Natural killer cell (primary cell): ENCODE data around the gene TRIM24. TPM values are rescaled to one million over a fixed set of nuclear protein-coding genes. Genes with fewer than 3 reads are reported as not detected.

Experiments used
- ATAC-seq, 3 donors: fragments of 150-1000 bp in 2 of 3; fragments of 200-7000 bp in 1 of 3; cut with Tn5 transposase; 1 replicate in 1 of 3; 2 replicates in 2 of 3; pipeline ENCODE4 v1.10.0; 2021; ENCODE audit warnings: mild to moderate bottlenecking in 2 of 3, moderate library complexity in 2 of 3
- DNase-seq, 2 donors: peaks; one replicate each; pipeline versions ENCODE4 v3.0.0 to v3.0.0-alpha.2; 2013 to 2021; ENCODE audit warnings: mixed read lengths in 1 of 2
- H3K27ac ChIP-seq: one replicate; pipeline ENCODE4 v1.5.1; 2013; ENCODE audit warnings: mild to moderate bottlenecking, low read length
- H3K27me3 ChIP-seq: one replicate; pipeline ENCODE4 v1.6.1; 2013; ENCODE audit warnings: low read length; ENCODE audit not compliant: control insufficient read depth, insufficient read depth
- H3K36me3 ChIP-seq: one replicate; pipeline ENCODE4 v1.6.1; 2013; ENCODE audit warnings: low read length; ENCODE audit not compliant: control insufficient read depth, insufficient read depth
- H3K4me1 ChIP-seq: one replicate; pipeline ENCODE4 v1.6.1; 2013; ENCODE audit warnings: low read length; ENCODE audit not compliant: control insufficient read depth, insufficient read depth
- H3K4me3 ChIP-seq: one replicate; pipeline ENCODE4 v1.5.1; 2013; ENCODE audit warnings: low read length
- H3K9me3 ChIP-seq: one replicate; pipeline ENCODE4 v1.6.1; 2013; ENCODE audit warnings: low read length; ENCODE audit not compliant: control insufficient read depth, insufficient read depth
- H3K27ac Mint-ChIP-seq, 2 donors: one replicate each; pipeline ENCODE4 v1.8.0; 2022; ENCODE audit warnings: mild to moderate bottlenecking in 2 of 2, mixed read lengths in 2 of 2, moderate library complexity in 1 of 2
- H3K27me3 Mint-ChIP-seq, 2 donors: one replicate each; pipeline ENCODE4 v1.8.0; 2022; ENCODE audit warnings: low read depth in 2 of 2, mixed read lengths in 2 of 2
- H3K36me3 Mint-ChIP-seq: one replicate; pipeline ENCODE4 v1.8.0; 2022; ENCODE audit warnings: mixed read lengths
- H3K4me1 Mint-ChIP-seq, 2 donors: one replicate each; pipeline ENCODE4 v1.8.0; 2022; ENCODE audit warnings: mixed read lengths in 2 of 2
- H3K4me3 Mint-ChIP-seq: one replicate; pipeline ENCODE4 v1.8.0; 2022; ENCODE audit warnings: mild to moderate bottlenecking, moderate library complexity, mixed read lengths
- H3K9me3 Mint-ChIP-seq, 2 donors: one replicate each; pipeline ENCODE4 v1.8.0; 2022; ENCODE audit warnings: mixed read lengths in 2 of 2
- WGBS: methylation state at CpG from one replicate; pipeline ENCODE4 v1.1.7; 2013; ENCODE audit warnings: missing lambda C conversion rate; ENCODE audit not compliant: insufficient coverage; 5-methylcytosine and 5-hydroxymethylcytosine counted together
- intact Hi-C: fragments of 100-400 bp; cut with micrococcal nuclease; formaldehyde crosslinking; loops from one replicate; pipeline ENCODE4 v1.14.2; 2022
- total RNA-seq, 4 donors: library from RNA; stranded (reverse); fragments of 120-200 nt in 1 of 4; gene quantifications; one replicate each; pipeline versions ENCODE4 v1.2.3 to v1.2.4, GENCODE V29; 2013 to 2022
- TF ChIP-seq, protein P1 (sequence below): fragments of 200-600 bp; IDR thresholded peaks from one replicate; pipeline ENCODE4 v1.8.0; 2022; ENCODE audit warnings: antibody characterized with exemption

Gene TRIM24
- total RNA-seq, 3 donors from 2014 or later (not counting 1 experiment from before 2014, with no cell fraction given) = 15.2 to 19.1 (median 18.9) TPM

DNA sequence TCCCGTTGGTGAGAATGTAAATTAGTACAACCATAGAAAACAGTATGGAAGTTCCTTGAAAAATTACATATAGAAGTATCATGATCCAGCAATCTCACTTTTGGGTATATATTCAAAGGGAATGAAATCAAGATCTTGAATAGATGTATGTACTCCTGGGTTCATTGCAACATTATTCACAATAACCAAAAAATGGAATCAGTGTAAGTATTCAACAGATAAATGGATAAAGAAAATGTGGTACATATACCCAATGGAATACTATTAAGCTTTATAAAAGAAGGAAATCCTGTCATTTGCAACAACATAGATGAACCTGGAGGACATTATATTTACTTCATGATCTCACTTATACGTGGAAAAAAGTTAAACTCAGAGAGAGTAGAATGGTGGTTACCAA, 86.8 kb downstream of the TRIM24 start:
- H3K27ac Mint-ChIP-seq = no peak overlapping the region
- no peaks in the 10 kb centered on the region for H3K27me3 Mint-ChIP-seq
- TF ChIP-seq, protein P1, sequence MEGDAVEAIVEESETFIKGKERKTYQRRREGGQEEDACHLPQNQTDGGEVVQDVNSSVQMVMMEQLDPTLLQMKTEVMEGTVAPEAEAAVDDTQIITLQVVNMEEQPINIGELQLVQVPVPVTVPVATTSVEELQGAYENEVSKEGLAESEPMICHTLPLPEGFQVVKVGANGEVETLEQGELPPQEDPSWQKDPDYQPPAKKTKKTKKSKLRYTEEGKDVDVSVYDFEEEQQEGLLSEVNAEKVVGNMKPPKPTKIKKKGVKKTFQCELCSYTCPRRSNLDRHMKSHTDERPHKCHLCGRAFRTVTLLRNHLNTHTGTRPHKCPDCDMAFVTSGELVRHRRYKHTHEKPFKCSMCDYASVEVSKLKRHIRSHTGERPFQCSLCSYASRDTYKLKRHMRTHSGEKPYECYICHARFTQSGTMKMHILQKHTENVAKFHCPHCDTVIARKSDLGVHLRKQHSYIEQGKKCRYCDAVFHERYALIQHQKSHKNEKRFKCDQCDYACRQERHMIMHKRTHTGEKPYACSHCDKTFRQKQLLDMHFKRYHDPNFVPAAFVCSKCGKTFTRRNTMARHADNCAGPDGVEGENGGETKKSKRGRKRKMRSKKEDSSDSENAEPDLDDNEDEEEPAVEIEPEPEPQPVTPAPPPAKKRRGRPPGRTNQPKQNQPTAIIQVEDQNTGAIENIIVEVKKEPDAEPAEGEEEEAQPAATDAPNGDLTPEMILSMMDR = no peak
- H3K9me3 Mint-ChIP-seq = no peaks in the 10 kb centered on the region
- H3K4me1 Mint-ChIP-seq = peaks cover 18 to 25% of the 10 kb centered on the region in 2 donors
- H3K27me3 ChIP-seq = no peaks in the 10 kb centered on the region
- peaks cover 28% of the 10 kb centered on the region for H3K36me3 Mint-ChIP-seq
- H3K4me3 Mint-ChIP-seq = no peak overlapping the region
- 100% methylated on average over 1 of the region's 2 CpGs for WGBS
- no peak for ATAC-seq
- no peak overlapping the region for H3K27ac ChIP-seq
- intact Hi-C loops = no loop called here
- no peak for DNase-seq
- no peaks in the 10 kb centered on the region for H3K4me1 ChIP-seq
- peaks cover 8% of the 10 kb centered on the region for H3K36me3 ChIP-seq
- no peaks in the 10 kb centered on the region for H3K9me3 ChIP-seq
- no peak overlapping the region for H3K4me3 ChIP-seq

DNA sequence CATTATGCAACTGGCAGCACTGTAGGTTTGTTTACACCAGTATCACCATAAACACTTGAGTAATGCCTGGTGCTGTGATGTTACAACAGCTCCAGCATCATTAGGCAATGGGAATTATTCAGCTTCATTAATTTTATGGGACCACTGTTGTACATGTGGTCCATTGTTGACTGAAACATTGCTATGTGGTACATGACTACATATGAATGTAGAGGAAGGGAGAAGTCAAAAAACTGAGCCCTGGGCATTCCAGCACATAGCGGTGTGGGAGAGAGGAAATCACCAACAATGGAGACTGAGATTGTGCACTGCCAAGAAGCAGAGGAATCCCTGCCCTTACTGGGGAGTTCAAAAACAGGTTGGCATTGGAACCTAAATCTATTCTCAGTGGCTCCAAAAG, 89.0 kb downstream of the TRIM24 start:
- ATAC-seq (no peak), DNase-seq (no peak)
- no peak overlapping the region for H3K4me3 Mint-ChIP-seq
- peaks cover 33% of the 10 kb centered on the region for H3K36me3 Mint-ChIP-seq
- Histone ChIP-seq H3K27me3 (no peaks in the 10 kb centered on the region), H3K4me3 (no peak overlapping the region), H3K36me3 (peaks cover 30% of the 10 kb centered on the region), H3K27ac (no peak overlapping the region), H3K4me1 (no peaks in the 10 kb centered on the region), H3K9me3 (no peaks in the 10 kb centered on the region)
- no peaks in the 10 kb centered on the region for H3K27me3 Mint-ChIP-seq
- no peaks in the 10 kb centered on the region for H3K9me3 Mint-ChIP-seq
- intact Hi-C loops = no loop called here
- TF ChIP-seq, protein P1 = no peak
- no peak overlapping the region for H3K27ac Mint-ChIP-seq
- H3K4me1 Mint-ChIP-seq = peaks cover 2 to 11% of the 10 kb centered on the region in 2 donors
- WGBS = 100% methylated on average over 1 of the region's 1 CpG

DNA sequence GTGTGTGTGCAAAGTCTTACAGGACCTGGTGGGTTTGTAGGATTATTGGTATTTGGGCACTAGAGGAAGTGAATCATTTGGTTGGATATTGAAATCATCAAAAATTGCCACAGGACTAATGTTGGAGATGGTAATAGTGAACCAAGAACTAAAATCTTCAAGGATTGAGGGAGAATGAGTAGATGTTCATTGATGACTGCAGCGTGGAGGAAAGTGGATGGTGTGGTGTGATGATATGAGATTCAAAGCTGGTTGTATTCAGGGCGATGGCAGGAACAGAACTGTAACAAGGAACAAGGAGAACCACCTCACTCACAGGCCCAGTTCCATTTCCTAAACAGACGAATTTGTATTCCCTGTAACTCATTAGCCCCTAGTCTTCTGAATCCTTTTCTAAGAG, 90.3 kb downstream of the TRIM24 start:
- DNase-seq (no peak), ATAC-seq (no peak)
- H3K27me3 ChIP-seq = no peaks in the 10 kb centered on the region
- Mint-ChIP-seq H3K4me3 (no peak overlapping the region), H3K4me1 (peaks cover 0 to 4% of the 10 kb centered on the region in 2 donors), H3K9me3 (peaks cover 0 to 1% of the 10 kb centered on the region in 2 donors), H3K27ac (no peak overlapping the region), H3K27me3 (no peaks in the 10 kb centered on the region), H3K36me3 (peaks cover 30% of the 10 kb centered on the region)
- TF ChIP-seq, protein P1 = no peak
- 89% methylated on average over 1 of the region's 3 CpGs for WGBS
- peaks cover 3% of the 10 kb centered on the region for H3K9me3 ChIP-seq
- no peak overlapping the region for H3K4me3 ChIP-seq
- peaks cover 40% of the 10 kb centered on the region for H3K36me3 ChIP-seq
- intact Hi-C loops = no loop called here
- no peak overlapping the region for H3K27ac ChIP-seq
- H3K4me1 ChIP-seq = no peaks in the 10 kb centered on the region

DNA sequence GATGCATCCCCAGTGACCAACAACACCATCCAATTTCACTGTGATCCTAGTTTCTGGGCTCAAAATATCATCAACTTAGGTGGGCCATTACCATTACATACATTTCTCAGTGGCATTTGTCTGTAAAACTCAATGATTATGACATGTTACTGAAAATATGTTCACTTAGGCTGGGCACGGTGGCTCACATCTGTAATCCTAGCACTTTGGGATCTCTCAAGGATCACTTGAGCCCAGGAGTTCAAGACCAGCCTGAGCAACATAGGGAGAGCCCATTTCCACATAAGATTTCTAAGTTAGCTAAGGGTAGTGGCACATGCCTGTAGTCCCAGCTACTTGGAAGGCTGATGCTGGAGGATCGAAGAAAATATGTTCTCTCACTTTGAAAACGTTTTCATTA, 91.0 kb downstream of the TRIM24 start:
- Mint-ChIP-seq H3K27ac (no peak overlapping the region), H3K4me3 (no peak overlapping the region), H3K4me1 (peaks cover 0 to 4% of the 10 kb centered on the region in 2 donors), H3K36me3 (peaks cover 30% of the 10 kb centered on the region), H3K27me3 (no peaks in the 10 kb centered on the region), H3K9me3 (peaks cover 0 to 2% of the 10 kb centered on the region in 2 donors)
- H3K27me3 ChIP-seq = no peaks in the 10 kb centered on the region
- no peak overlapping the region for H3K4me3 ChIP-seq
- H3K9me3 ChIP-seq = peaks cover 6% of the 10 kb centered on the region
- no peak overlapping the region for H3K27ac ChIP-seq
- DNase-seq (no peak), ATAC-seq (no peak)
- H3K4me1 ChIP-seq = no peaks in the 10 kb centered on the region
- peaks cover 45% of the 10 kb centered on the region for H3K36me3 ChIP-seq
- TF ChIP-seq, protein P1 = no peak
- WGBS = 97% methylated on average over 2 of the region's 3 CpGs
- intact Hi-C loops = no loop called here
